T-helper 1 cell treated with Interleukin-12 subunit alpha and Interleukin-12 subunit beta and Interleukin-4 antibody, amounts not matched to agents 30 μg/mL and 1 μg/mL, for 36 hours (primary cell): ENCODE measurements around the gene UNC45B.

ENCODE experiments used
- H3K27ac Mint-ChIP-seq: one replicate; pipeline ENCODE4 v1.8.0; 2021; ENCODE audit warnings: mild to moderate bottlenecking, mixed read lengths
- H3K27me3 Mint-ChIP-seq: one replicate; pipeline ENCODE4 v1.8.0; 2021; ENCODE audit warnings: low read depth, mixed read lengths
- H3K36me3 Mint-ChIP-seq: one replicate; pipeline ENCODE4 v1.8.0; 2021; ENCODE audit warnings: low read depth, mixed read lengths
- H3K4me1 Mint-ChIP-seq: one replicate; pipeline ENCODE4 v1.8.0; 2021; ENCODE audit warnings: low read depth, mixed read lengths
- H3K4me3 Mint-ChIP-seq: one replicate; pipeline ENCODE4 v1.8.0; 2021; ENCODE audit warnings: mild to moderate bottlenecking, moderate library complexity, mixed read lengths
- H3K9me3 Mint-ChIP-seq: one replicate; pipeline ENCODE4 v1.8.0; 2021; ENCODE audit warnings: mixed read lengths

The UNC45B gene

DNA sequence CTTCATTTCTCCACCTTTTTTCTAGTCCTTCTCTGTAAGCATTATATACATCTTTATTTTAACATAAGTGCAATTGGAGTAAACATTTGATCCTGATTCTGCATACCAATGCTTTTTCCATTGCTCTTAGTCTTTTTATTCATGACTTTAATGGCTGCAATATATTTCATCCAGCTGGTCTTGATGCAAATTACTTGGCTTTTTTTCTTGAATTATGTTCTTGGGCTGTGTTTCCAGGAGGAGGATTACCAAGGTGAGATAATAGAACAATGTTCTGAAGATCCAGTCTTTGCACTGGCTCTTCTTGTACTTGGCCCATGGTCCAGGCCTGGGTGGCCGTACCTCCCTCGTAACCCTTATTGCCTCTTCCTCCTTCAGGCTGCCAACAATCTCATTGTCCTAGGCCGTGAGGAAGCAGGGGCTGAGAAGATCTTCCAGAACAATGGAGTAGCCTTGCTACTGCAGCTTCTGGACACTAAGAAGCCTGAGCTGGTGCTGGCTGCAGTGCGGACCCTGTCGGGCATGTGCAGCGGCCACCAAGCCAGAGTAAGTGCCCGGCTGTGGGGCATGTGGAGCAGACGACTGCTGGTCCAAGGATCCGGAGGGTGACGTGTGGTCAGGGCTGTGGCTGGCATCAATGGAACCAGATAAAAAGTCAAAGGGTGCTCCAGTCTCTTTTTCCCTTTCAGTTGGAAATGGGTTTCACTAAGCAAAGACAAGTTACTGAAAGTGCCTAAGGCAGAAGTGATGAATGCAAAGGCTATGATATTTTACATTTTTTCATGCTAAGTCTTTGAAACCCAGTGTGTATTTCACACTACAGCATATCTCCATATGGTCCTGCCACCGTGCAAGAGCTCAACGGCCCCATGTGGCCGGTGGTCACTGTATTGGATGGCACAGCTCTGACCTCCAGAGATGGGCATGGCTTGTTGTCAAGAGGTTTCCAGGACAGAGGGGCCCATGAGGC lies 6.9 kb downstream of the UNC45B start:
- Mint-ChIP-seq H3K9me3 (no peaks in the 10 kb centered on the region), H3K4me1 (no peaks in the 10 kb centered on the region), H3K27me3 (peaks cover 21% of the 10 kb centered on the region), H3K4me3 (no peak overlapping the region), H3K27ac (no peak overlapping the region), H3K36me3 (no peaks in the 10 kb centered on the region)

DNA sequence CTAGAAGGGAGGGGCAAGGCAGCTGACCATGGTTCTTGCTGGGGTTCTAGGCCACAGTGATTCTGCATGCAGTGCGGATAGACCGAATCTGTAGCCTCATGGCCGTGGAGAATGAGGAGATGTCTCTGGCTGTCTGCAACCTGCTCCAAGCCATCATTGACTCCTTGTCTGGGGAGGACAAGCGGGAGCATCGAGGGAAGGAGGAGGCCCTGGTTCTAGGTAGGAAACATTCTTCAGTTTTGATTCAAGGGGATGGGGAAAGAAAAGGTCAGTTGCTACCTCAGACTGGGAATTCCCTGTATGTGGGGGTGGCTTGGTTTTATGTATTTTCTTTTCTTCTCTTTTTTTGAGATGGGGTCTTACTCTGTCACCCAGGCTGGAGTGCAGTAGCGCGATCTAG lies 7.6 kb downstream of the UNC45B start:
- Mint-ChIP-seq H3K36me3 (no peaks in the 10 kb centered on the region), H3K27me3 (peaks cover 21% of the 10 kb centered on the region), H3K27ac (no peak overlapping the region), H3K4me3 (no peak overlapping the region), H3K9me3 (no peaks in the 10 kb centered on the region), H3K4me1 (peaks cover 3% of the 10 kb centered on the region)

DNA sequence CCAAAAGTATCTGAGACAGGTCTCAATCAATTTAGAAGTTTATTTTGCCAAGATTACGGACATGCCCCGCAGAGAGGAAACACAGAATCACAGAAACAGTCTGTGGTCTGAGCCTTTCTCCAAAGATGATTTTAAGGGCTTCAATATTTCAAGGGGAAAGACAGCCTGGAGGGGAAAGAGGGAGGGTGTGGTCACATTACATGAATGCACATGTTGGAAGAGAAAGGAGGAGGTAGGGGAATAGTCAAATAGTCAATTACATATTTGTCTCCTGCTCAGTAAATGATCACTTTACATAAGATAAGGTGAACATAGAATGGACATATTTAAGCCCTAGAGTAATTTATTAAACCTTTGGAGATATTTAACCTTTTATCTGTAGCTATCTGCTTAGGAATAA lies 12.3 kb downstream of the UNC45B start:
- Mint-ChIP-seq H3K9me3 (no peaks in the 10 kb centered on the region), H3K4me1 (peaks cover 26% of the 10 kb centered on the region), H3K27me3 (no peaks in the 10 kb centered on the region), H3K4me3 (no peak overlapping the region), H3K36me3 (peaks cover 3% of the 10 kb centered on the region), H3K27ac (no peak overlapping the region)

DNA sequence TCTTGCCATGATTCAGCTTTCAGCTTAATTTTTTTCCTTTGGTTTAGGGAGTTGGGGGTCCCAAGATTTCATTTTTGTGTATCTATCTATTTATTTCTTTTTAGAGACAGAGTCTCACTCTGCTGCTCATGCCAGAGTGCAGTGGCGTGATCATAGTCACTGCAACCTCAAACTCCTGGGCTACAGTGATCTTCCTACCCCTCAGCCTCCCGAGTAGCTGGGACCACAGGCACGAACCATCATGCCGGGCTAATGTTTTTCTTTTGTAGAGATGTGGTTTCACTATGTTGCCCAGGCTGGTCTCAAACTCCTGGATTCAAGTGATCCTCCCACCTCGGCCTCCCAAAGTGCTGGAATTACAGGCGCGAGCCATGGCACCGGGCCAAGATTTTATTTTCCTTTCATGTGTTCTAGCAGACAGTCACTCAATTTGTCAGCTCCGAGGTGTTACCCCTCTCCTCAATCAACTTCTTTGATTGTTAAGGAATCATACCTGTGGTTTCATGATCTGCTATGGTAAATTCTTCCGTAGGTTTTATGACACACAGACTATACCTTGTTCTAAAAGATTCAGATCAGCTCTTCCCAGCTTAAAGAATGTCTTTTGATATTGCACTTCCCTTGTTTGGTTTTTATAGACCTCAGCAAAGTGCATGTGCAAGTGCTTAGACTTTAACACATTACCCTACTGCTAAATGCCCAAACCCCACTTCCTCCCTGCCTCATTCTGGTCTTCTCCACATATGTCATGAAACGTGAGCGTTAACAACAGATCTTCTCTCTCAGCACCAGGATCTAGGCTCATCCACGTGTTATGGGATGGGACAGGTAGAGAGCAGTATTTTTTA lies 13.0 kb downstream of the UNC45B start:
- peaks cover 3% of the 10 kb centered on the region for H3K36me3 Mint-ChIP-seq
- peak overlapping the region; percentile 38 for H3K4me3 Mint-ChIP-seq
- H3K27me3 Mint-ChIP-seq: no peaks in the 10 kb centered on the region
- peak overlapping the region; percentile 58 for H3K27ac Mint-ChIP-seq
- H3K9me3 Mint-ChIP-seq: no peaks in the 10 kb centered on the region
- H3K4me1 Mint-ChIP-seq: peaks cover 29% of the 10 kb centered on the region

DNA sequence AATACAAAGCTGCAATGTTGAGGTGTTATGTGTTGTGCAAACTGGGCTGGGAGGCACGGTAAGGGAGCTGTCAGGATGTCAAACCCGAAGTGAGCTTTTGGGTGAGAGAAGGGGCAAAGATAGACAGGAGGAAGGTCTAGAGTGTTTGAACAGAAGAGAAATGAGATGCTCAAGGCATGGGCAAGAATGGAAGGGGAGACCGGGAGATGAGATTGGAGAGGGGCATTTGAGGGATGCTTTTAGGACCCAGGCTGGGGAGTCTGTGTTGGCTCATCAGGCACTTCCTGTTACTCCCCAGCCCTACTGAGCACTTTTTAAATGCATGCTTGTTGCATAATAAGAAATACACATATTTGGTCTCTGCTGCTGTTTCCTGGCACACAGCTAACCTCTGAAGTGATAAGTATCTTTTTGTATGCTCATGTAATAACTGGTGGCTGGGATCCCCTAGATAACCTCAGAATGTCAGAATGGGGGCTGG lies 13.7 kb downstream of the UNC45B start:
- Mint-ChIP-seq H3K4me3 (peak overlapping the region; percentile 38), H3K36me3 (peaks cover 3% of the 10 kb centered on the region), H3K27ac (peak overlapping the region; percentile 58), H3K9me3 (no peaks in the 10 kb centered on the region), H3K4me1 (peaks cover 29% of the 10 kb centered on the region), H3K27me3 (no peaks in the 10 kb centered on the region)

DNA sequence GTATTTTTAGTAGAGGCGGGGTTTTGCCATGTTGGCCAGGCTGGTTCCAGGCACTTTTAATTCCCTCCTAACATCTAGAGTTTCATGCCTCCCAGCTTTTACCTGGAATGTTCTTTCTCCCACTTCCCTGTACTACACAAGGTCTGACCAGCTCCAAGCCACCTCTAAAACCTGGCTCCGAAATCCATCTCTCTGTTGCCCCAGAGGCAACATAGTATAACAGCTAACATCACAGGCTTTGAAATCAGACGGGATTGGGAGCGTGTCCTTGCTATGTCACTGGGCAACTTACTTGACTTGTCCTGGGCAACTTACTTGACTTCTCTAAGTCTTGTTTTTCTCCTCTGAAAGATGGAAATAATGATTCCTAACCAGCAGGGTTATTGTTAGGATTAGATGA lies 15.1 kb downstream of the UNC45B start:
- H3K27ac Mint-ChIP-seq: no peak overlapping the region
- no peaks in the 10 kb centered on the region for H3K27me3 Mint-ChIP-seq
- H3K36me3 Mint-ChIP-seq: peaks cover 3% of the 10 kb centered on the region
- no peak overlapping the region for H3K4me3 Mint-ChIP-seq
- H3K9me3 Mint-ChIP-seq: no peaks in the 10 kb centered on the region
- H3K4me1 Mint-ChIP-seq: peaks cover 31% of the 10 kb centered on the region

DNA sequence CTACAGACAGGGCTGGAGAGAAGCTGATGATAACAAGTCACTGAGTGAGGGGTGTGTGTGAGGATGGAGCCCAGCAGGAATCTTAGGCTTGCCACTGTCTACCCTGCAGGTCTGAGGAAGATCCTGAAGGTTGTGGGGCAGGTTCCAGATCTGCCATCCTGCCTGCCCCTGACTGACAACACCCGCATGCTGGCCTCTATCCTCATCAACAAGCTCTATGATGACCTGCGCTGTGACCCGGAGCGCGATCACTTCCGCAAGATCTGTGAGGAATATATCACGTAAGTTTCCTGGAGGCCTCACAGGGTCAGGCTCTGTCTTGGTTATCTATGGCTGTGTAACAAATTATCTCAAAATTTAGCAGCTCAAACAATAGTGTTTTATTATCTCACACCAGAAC lies 16.3 kb downstream of the UNC45B start:
- Mint-ChIP-seq H3K4me1 (peaks cover 31% of the 10 kb centered on the region), H3K27ac (no peak overlapping the region), H3K9me3 (no peaks in the 10 kb centered on the region), H3K36me3 (peaks cover 3% of the 10 kb centered on the region), H3K4me3 (no peak overlapping the region), H3K27me3 (no peaks in the 10 kb centered on the region)

DNA sequence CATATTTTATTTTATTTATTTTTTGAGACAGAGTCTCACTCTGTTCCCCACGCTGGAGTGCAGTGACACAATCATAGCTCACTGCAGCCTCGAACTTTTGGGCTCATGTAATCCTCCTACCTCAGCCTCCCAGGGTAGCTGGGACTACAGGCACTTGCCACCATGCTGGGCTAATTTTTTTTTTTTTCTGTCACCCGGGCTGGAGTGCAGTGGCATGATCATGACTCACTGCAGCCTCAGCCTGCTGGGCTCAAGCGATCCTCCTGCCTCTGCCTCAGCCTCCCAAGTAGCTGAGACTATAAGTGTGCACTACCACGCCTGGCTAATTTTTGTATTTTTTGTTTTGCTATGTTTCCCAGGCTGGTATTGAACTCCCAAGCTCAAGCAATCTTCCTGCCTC lies 17.1 kb downstream of the UNC45B start:
- H3K4me3 Mint-ChIP-seq: no peak overlapping the region
- H3K9me3 Mint-ChIP-seq: no peaks in the 10 kb centered on the region
- H3K27ac Mint-ChIP-seq: no peak overlapping the region
- H3K27me3 Mint-ChIP-seq: no peaks in the 10 kb centered on the region
- peaks cover 31% of the 10 kb centered on the region for H3K4me1 Mint-ChIP-seq
- peaks cover 3% of the 10 kb centered on the region for H3K36me3 Mint-ChIP-seq

DNA sequence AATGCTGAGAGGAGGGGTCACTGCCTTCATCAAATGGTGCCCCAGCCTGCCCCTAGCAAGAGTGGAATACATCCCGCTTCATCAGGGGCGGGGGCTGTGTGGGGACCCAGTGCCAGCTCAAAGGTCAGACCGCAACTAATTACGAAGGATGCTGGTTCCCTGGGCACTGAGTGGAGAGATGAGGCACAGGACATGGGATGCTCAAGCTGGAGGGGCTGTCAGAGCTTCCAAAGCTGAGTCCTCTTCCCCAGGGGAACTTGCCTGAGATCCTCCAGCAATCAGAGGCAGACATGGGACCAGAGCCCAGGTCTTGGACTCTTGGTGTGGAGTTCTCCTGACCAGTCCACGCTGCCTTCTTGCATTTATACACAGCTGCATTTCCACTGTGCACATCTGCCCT lies 18.9 kb downstream of the UNC45B start:
- Mint-ChIP-seq H3K4me1 (peaks cover 16% of the 10 kb centered on the region), H3K27me3 (no peaks in the 10 kb centered on the region), H3K9me3 (no peaks in the 10 kb centered on the region), H3K36me3 (no peaks in the 10 kb centered on the region), H3K27ac (no peak overlapping the region), H3K4me3 (no peak overlapping the region)

DNA sequence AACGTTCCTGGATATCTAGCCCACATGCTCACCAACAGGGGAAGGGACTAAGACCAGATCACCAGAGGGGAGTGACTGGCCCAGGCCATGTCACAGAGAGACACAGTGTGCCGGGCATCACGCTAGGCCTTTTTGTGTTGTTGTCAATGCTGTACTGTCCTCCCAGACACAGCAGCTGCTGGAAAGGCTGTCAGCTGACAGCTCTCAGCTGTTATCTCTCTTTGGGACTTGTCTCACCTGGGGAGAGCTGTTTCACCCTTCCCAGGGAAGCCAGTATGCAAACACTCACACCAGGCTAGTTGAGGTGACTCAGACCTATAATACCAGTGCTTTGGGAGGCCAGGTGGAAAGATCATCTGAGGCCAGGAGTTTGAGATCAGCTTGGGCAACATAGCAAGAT lies 19.4 kb downstream of the UNC45B start:
- H3K4me1 Mint-ChIP-seq: peaks cover 15% of the 10 kb centered on the region
- H3K27ac Mint-ChIP-seq: no peak overlapping the region
- H3K27me3 Mint-ChIP-seq: no peaks in the 10 kb centered on the region
- H3K9me3 Mint-ChIP-seq: no peaks in the 10 kb centered on the region
- H3K4me3 Mint-ChIP-seq: no peak overlapping the region
- H3K36me3 Mint-ChIP-seq: no peaks in the 10 kb centered on the region

DNA sequence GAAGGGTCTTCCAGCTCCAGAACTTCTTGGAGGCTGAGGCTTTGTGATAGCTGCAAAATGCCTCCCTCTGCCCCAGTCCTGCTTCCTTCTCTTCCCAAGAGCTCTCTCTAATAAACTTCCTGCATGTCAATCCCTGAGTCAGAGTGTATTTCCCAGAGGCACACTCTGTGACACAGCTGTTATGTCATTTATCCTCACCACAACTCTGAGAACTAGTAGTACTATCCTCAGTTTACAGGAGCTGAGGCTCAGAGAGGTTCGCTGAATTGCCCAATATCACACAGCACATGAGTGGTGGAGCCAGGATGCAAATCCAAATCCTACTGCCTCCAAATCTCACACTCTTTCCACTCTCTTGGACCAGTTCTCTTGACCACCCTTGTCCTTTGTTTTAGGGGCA lies 20.0 kb downstream of the UNC45B start:
- Mint-ChIP-seq H3K27ac (no peak overlapping the region), H3K4me3 (no peak overlapping the region), H3K4me1 (peaks cover 13% of the 10 kb centered on the region), H3K36me3 (no peaks in the 10 kb centered on the region), H3K27me3 (no peaks in the 10 kb centered on the region), H3K9me3 (no peaks in the 10 kb centered on the region)

DNA sequence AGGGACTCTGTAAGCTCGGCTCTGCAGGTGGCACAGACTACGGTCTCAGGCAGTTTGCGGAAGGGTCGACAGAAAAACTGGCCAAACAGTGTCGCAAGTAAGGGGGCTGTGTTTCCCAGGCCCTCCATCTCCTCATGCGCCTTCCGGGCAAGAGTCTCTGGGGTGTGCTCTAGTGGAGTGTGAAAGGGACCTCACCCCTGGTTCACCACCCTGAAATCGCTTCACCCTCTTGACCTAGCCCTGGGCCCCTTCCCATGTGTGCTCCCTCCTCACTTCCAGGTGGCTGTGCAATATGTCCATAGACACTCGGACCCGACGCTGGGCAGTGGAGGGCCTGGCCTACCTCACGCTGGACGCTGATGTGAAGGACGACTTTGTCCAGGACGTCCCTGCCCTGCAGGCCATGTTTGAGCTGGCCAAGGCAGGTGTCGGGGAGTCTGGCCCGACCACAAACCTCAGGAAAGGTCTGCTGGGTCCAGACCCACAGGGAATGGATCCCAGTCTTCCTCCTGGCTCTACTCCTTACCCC lies 22.3 kb downstream of the UNC45B start:
- Mint-ChIP-seq H3K9me3 (no peaks in the 10 kb centered on the region), H3K4me3 (no peak overlapping the region), H3K36me3 (no peaks in the 10 kb centered on the region), H3K27me3 (no peaks in the 10 kb centered on the region), H3K27ac (no peak overlapping the region), H3K4me1 (peaks cover 16% of the 10 kb centered on the region)

DNA sequence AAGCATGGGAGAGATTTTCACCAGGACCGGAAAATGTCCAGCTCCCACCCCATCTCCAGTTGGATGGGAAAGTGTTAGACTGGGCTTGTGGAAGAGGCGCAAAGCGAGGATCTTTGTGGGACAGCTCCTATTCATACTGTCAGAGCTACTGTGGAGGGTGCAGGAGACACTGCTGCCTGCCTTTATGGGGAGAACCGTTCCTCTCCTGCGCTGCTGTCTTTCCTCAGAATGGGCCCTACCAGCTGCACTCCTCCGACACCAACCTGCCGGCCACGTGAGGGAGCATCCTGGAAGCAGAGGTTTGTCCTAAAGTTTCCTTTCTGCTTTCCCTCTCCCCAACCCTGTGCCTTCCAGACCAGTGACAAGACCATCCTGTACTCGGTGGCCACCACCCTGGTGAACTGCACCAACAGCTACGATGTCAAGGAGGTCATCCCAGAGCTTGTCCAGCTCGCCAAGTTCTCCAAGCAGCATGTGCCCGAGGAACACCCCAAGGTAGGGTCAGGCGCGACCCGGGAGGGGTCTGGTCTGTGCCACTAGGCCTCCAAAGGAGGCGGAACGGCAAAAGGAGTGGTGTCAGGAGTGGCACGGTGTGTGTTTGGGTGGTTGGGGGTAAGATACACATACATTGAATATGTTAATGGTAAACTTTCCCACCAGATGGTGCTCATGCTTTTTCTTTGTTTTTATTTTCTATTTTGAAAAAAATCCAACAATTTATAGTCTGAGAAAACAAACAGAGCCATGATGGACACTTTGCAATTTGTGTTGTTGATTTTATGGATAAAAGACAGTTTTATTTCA lies 23.6 kb downstream of the UNC45B start:
- Mint-ChIP-seq H3K27ac (peak overlapping the region; percentile 57), H3K36me3 (no peaks in the 10 kb centered on the region), H3K9me3 (no peaks in the 10 kb centered on the region), H3K4me1 (peaks cover 21% of the 10 kb centered on the region), H3K27me3 (no peaks in the 10 kb centered on the region), H3K4me3 (peak overlapping the region; percentile 21)

DNA sequence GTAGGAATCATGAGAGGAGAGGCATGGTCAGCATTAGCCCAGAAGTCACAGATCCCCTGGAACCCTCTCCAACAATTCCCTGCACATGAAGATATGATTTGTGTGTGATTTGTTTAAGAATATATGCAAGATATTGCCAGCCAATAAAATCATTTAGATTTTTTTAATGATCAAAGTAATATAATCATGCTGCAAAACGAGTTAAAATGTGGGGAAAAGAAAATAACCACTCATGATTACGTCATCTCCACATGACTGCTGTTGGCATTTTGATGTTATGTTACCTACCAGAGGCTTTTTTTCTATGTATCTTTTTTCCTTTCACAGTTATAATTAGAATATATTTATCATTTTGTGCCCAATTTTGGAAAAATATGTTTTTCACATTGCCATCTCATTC lies 24.2 kb downstream of the UNC45B start:
- H3K27me3 Mint-ChIP-seq: no peaks in the 10 kb centered on the region

More for the DNA sequence above, 24.2 kb downstream of the UNC45B start:
- Mint-ChIP-seq H3K27ac (peak overlapping the region; percentile 57), H3K9me3 (no peaks in the 10 kb centered on the region), H3K4me1 (peaks cover 27% of the 10 kb centered on the region), H3K4me3 (peak overlapping the region; percentile 21), H3K36me3 (no peaks in the 10 kb centered on the region)
